HEK293 (cell line): ENCODE data around the gene ESR1.

Source experiments
- CTCF ChIA-PET: fragments of 350-600 bp; formaldehyde crosslinking; extraction: SDS; loops from one replicate; lab custom pipeline; 2021; ENCODE audit warnings: antibody characterized with exemption; lab: Yijun Ruan, JAX
- POLR2A ChIA-PET: fragments of 300-600 bp; formaldehyde crosslinking; extraction: SDS; loops from one replicate; lab custom pipeline; 2020; ENCODE audit warnings: antibody characterized with exemption, inconsistent platforms; lab: Yijun Ruan, JAX
- H3K27ac ChIP-seq: fragments of 200-500 bp; sonication (Bioruptor generic); 2 replicates; pipeline ENCODE4 v1.5.1; 2014; ENCODE audit warnings: low read depth, low read length, control low read depth, inconsistent platforms; ENCODE audit errors: extremely low read depth
- H3K36me3 ChIP-seq, 2 experiments: fragments of 200-500 bp in 1 of 2; sonication (Bioruptor generic) in 1 of 2; 1 replicate in 1 of 2; 2 replicates in 1 of 2; pipeline ENCODE4 v1.5.1; 2014 to 2017; ENCODE audit warnings: inconsistent platforms in 2 of 2, low read length in 2 of 2; ENCODE audit not compliant: control insufficient read depth in 2 of 2, insufficient read depth in 1 of 2
- H3K4me1 ChIP-seq: fragments of 200-500 bp; sonication (Bioruptor generic); 2 replicates; pipeline ENCODE4 v1.5.1; 2014; ENCODE audit warnings: mild to moderate bottlenecking, low read length, inconsistent platforms; ENCODE audit not compliant: control insufficient read depth, insufficient read depth
- H3K4me3 ChIP-seq: 2 replicates; pipeline ENCODE4 v1.5.1; 2011; ENCODE audit warnings: low read depth, mild to moderate bottlenecking, control low read depth, low read length, moderate library complexity
- H3K9me3 ChIP-seq: fragments of 200-500 bp; sonication (Bioruptor generic); 2 replicates; pipeline ENCODE4 v1.5.1; 2014; ENCODE audit warnings: low read depth, low read length, inconsistent platforms; ENCODE audit not compliant: control insufficient read depth, insufficient read depth
- INSM2 ChIP-seq: fragments of 450-650 bp; formaldehyde crosslinking; IDR thresholded peaks from 2 replicates; pipeline ENCODE4 v1.5.1; 2016; ENCODE audit warnings: missing biosample characterization, missing genetic modification characterization
- KLF17 ChIP-seq: fragments of 450-650 bp; formaldehyde crosslinking; IDR thresholded peaks from 2 replicates; pipeline ENCODE4 v1.5.1; 2016; ENCODE audit warnings: missing biosample characterization, missing genetic modification characterization
- KLF7 ChIP-seq: fragments of 450-650 bp; formaldehyde crosslinking; IDR thresholded peaks from 2 replicates; pipeline ENCODE4 v1.5.1; 2016; ENCODE audit warnings: missing biosample characterization, missing genetic modification characterization, borderline replicate concordance
- TSHZ1 ChIP-seq: fragments of 450-650 bp; formaldehyde crosslinking; IDR thresholded peaks from 2 replicates; pipeline ENCODE4 v1.5.1; 2016; ENCODE audit warnings: missing biosample characterization, missing genetic modification characterization, borderline replicate concordance
- ZBTB8A ChIP-seq: fragments of 450-650 bp; formaldehyde crosslinking; IDR thresholded peaks from 2 replicates; pipeline ENCODE4 v1.5.1; 2016; ENCODE audit warnings: missing biosample characterization, missing genetic modification characterization
- ZFP3 ChIP-seq: fragments of 450-650 bp; formaldehyde crosslinking; IDR thresholded peaks from 2 replicates; pipeline ENCODE4 v1.5.1; 2016; ENCODE audit warnings: low read depth, missing biosample characterization, missing genetic modification characterization
- ZIC2 ChIP-seq: fragments of 450-650 bp; formaldehyde crosslinking; IDR thresholded peaks from 2 replicates; pipeline ENCODE4 v1.5.1; 2016; ENCODE audit warnings: missing biosample characterization, missing genetic modification characterization
- ZNF114 ChIP-seq: fragments of 450-650 bp; formaldehyde crosslinking; IDR thresholded peaks from 2 replicates; pipeline ENCODE4 v1.5.0; 2017; ENCODE audit warnings: missing biosample characterization, missing genetic modification characterization
- ZNF184 ChIP-seq: fragments of 450-650 bp; IDR thresholded peaks from 2 replicates; pipeline ENCODE4 v1.5.1; 2018; ENCODE audit warnings: missing biosample characterization, mild to moderate bottlenecking, missing genetic modification characterization
- ZNF214 ChIP-seq: fragments of 450-650 bp; formaldehyde crosslinking; IDR thresholded peaks from 2 replicates; pipeline ENCODE4 v1.5.1; 2017; ENCODE audit warnings: missing biosample characterization, mild to moderate bottlenecking, missing genetic modification characterization, borderline replicate concordance
- ZNF26 ChIP-seq: fragments of 450-650 bp; formaldehyde crosslinking; IDR thresholded peaks from 2 replicates; pipeline ENCODE4 v1.5.1; 2016; ENCODE audit warnings: missing biosample characterization, missing genetic modification characterization
- ZNF366 ChIP-seq: fragments of 450-650 bp; formaldehyde crosslinking; conservative IDR thresholded peaks from 2 replicates; pipeline ENCODE4 v1.5.1; 2016; ENCODE audit warnings: missing biosample characterization, missing genetic modification characterization
- ZNF473 ChIP-seq: fragments of 450-650 bp; formaldehyde crosslinking; IDR thresholded peaks from 2 replicates; pipeline ENCODE4 v1.5.1; 2017; ENCODE audit warnings: missing biosample characterization, missing genetic modification characterization
- ZNF488 ChIP-seq: fragments of 450-650 bp; formaldehyde crosslinking; IDR thresholded peaks from 2 replicates; pipeline ENCODE4 v1.5.1; 2016; ENCODE audit warnings: missing biosample characterization, missing genetic modification characterization
- ZNF510 ChIP-seq: fragments of 450-650 bp; formaldehyde crosslinking; IDR thresholded peaks from 2 replicates; pipeline ENCODE4 v1.5.1; 2018; ENCODE audit warnings: mild to moderate bottlenecking, missing genetic modification characterization, missing biosample characterization; ENCODE audit not compliant: insufficient replicate concordance
- ZNF558 ChIP-seq: fragments of 450-650 bp; formaldehyde crosslinking; IDR thresholded peaks from 2 replicates; pipeline ENCODE4 v1.5.1; 2016; ENCODE audit warnings: missing biosample characterization, missing genetic modification characterization
- ZNF645 ChIP-seq: fragments of 450-650 bp; formaldehyde crosslinking; IDR thresholded peaks from 2 replicates; pipeline ENCODE4; 2016; ENCODE audit warnings: missing biosample characterization, missing genetic modification characterization
- ZNF660 ChIP-seq: fragments of 450-650 bp; IDR thresholded peaks from 2 replicates; pipeline ENCODE4 v1.5.1; 2018; ENCODE audit warnings: missing biosample characterization, mild to moderate bottlenecking, missing genetic modification characterization
- ZNF677 ChIP-seq: fragments of 450-650 bp; IDR thresholded peaks from 2 replicates; pipeline ENCODE4 v1.5.0; 2018; ENCODE audit warnings: missing biosample characterization, mild to moderate bottlenecking, missing genetic modification characterization, moderate library complexity
- ZNF747 ChIP-seq: fragments of 450-650 bp; formaldehyde crosslinking; IDR thresholded peaks from 2 replicates; pipeline ENCODE4 v1.5.1; 2016; ENCODE audit warnings: missing biosample characterization, missing genetic modification characterization
- ZNF792 ChIP-seq: fragments of 450-650 bp; formaldehyde crosslinking; IDR thresholded peaks from 2 replicates; pipeline ENCODE4 v1.5.1; 2016; ENCODE audit warnings: missing biosample characterization, missing genetic modification characterization
- ZXDB ChIP-seq: fragments of 450-650 bp; formaldehyde crosslinking; IDR thresholded peaks from 2 replicates; pipeline ENCODE4 v1.5.1; 2016; ENCODE audit warnings: missing biosample characterization, missing genetic modification characterization

The ESR1 gene

GRCh38 chr6:152166497-152166896 is 359.0 kb downstream of the ESR1 start (continued):
- TF ChIP-seq ZNF488 (tag by site-specific recombination) (no peak), ZNF214 (tag by site-specific recombination) (no peak), ZNF114 (no peak), ZNF677 (tag by site-specific recombination) (no peak), KLF17 (tag by site-specific recombination) (no peak), ZXDB (tag by site-specific recombination) (no peak)

GRCh38 chr6:152166897-152167296 is 359.4 kb downstream of the ESR1 start:
- no peak overlapping the region for H3K4me3 ChIP-seq
- CTCF ChIA-PET, result no interaction called here
- POLR2A ChIA-PET, result no interaction called here
- no peak overlapping the region for H3K27ac ChIP-seq
- peaks cover 0 to 4% of the 10 kb centered on the region in 2 experiments; a peak in 1 of 3 replicates for H3K36me3 ChIP-seq
- TF ChIP-seq ZFP3 (tag by site-specific recombination), result no peak
- TF ChIP-seq KLF7 (tag by site-specific recombination), result no peak
- no peak for TF ChIP-seq ZNF510 (tag by site-specific recombination)
- TF ChIP-seq ZNF660 (tag by site-specific recombination), result no peak
- no peak for TF ChIP-seq ZNF677 (tag by site-specific recombination)
- TF ChIP-seq ZNF184 (tag by site-specific recombination), result no peak
- TF ChIP-seq ZNF645 (tag by site-specific recombination), result no peak
- no peak for TF ChIP-seq ZBTB8A (tag by site-specific recombination)
- TF ChIP-seq ZIC2 (tag by site-specific recombination), result no peak
- H3K9me3 ChIP-seq, result no peaks in the 10 kb centered on the region
- H3K4me1 ChIP-seq, result no peaks in the 10 kb centered on the region

- TF ChIP-seq INSM2 (tag by site-specific recombination), result no peak
- TF ChIP-seq TSHZ1, result no peak
- TF ChIP-seq ZNF747 (tag by site-specific recombination), result no peak
- no peak for TF ChIP-seq ZNF26 (tag by site-specific recombination)
- no peak for TF ChIP-seq ZNF473 (tag by site-specific recombination)
- TF ChIP-seq ZNF558 (tag by site-specific recombination), result no peak
- TF ChIP-seq ZNF792 (tag by site-specific recombination), result no peak
- TF ChIP-seq ZNF366 (tag by site-specific recombination), result no peak
- ChIA-PET CTCF (no interaction called here), POLR2A (no interaction called here)
- Histone ChIP-seq H3K4me1 (no peaks in the 10 kb centered on the region), H3K9me3 (no peaks in the 10 kb centered on the region), H3K4me3 (no peak overlapping the region), H3K27ac (no peak overlapping the region), H3K36me3 (peaks cover 0 to 4% of the 10 kb centered on the region in 2 experiments; a peak in 1 of 3 replicates)
These were observed 360.4 kb downstream of the ESR1 start for GRCh38 chr6:152167641-152168603.
